ENCODE data around the gene IL21R. TPM values are rescaled to one million over a fixed set of nuclear protein-coding genes. Genes with fewer than 3 reads are reported as not detected.

The IL21R gene
- total and polyA plus RNA-seq, 11 donors, result 0.04 to 6.0 (median 0.26) TPM; not detected in 1

DNA sequence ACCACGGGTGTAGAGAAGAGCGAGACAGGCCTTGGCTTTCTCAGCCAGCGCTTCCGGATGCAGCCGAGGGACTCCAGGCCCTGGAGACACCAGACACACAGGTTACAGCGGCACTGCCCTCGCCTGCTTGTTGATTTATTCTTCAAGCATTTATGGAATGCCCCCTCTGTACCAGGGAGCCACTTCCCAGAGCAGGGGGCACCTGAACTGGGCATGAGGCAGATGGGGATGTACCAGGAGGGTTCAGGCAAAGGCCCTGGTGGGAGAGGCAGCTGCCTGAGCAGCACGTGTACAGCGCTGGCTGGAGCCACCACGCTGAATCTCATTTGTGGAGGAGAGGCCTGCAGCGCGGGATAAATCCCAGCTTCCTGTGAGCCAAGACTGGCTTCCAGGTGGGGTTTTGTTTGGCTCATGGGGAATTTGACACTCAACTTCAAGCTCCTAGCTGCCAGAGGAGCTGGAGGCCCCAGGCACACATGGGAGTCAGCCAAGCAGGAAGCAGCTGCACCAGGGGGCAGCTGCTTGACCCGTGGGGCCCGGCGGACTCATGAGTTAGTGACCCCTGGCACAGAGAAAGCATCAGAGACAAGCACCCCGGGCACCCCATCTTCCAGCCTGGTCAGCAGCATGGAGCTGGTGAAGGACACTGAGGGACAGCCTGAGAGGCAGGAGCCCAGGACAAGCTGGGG lies 59.7 kb downstream of the IL21R start:
- DNase-seq, result peak in 1 of 5 donors; percentile 39
- 50 to 72% (median 65%) methylated on average over 9 to 16 of the region's 16 CpGs for WGBS, 4 donors
- intact Hi-C loops (cut with DNase I), result loop anchor here in 1 of 10 donors (10.0 kb wide), 1 partner anchor 63 kb away; no protein-coding TSS in a partner anchor
- no peak overlapping the region for H3K4me3 ChIP-seq
- TF ChIP-seq POLR2A (IDR thresholded peaks at IDR 0.05), result no peak
- TF ChIP-seq, protein P1, sequence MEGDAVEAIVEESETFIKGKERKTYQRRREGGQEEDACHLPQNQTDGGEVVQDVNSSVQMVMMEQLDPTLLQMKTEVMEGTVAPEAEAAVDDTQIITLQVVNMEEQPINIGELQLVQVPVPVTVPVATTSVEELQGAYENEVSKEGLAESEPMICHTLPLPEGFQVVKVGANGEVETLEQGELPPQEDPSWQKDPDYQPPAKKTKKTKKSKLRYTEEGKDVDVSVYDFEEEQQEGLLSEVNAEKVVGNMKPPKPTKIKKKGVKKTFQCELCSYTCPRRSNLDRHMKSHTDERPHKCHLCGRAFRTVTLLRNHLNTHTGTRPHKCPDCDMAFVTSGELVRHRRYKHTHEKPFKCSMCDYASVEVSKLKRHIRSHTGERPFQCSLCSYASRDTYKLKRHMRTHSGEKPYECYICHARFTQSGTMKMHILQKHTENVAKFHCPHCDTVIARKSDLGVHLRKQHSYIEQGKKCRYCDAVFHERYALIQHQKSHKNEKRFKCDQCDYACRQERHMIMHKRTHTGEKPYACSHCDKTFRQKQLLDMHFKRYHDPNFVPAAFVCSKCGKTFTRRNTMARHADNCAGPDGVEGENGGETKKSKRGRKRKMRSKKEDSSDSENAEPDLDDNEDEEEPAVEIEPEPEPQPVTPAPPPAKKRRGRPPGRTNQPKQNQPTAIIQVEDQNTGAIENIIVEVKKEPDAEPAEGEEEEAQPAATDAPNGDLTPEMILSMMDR (IDR thresholded peaks at IDR 0.05), result no peak
- H3K27me3 ChIP-seq, result no peaks in the 10 kb centered on the region
- H3K4me1 ChIP-seq, result peaks cover 0 to 35% (median 20%) of the 10 kb centered on the region in 12 donors
- H3K27ac ChIP-seq, result peak overlapping the region in 4 of 12 donors; percentile 36 to 73 (median 56)
- H3K36me3 ChIP-seq, result peaks cover 0 to 77% (median 69%) of the 10 kb centered on the region in 9 donors
- no peaks in the 10 kb centered on the region for H3K9me3 ChIP-seq
- no peak for ATAC-seq

GRCh38 chr16:27462200-27462845 lies 60.3 kb downstream of the IL21R start:
- 90 to 93% (median 91%) methylated on average over 6 to 18 of the region's 18 CpGs for WGBS, 4 donors
- Histone ChIP-seq H3K4me1 (peaks cover 0 to 28% (median 20%) of the 10 kb centered on the region in 12 donors), H3K27ac (no peak overlapping the region), H3K27me3 (no peaks in the 10 kb centered on the region), H3K9me3 (no peaks in the 10 kb centered on the region), H3K4me3 (no peak overlapping the region), H3K36me3 (peaks cover 0 to 84% (median 76%) of the 10 kb centered on the region in 9 donors)
- TF ChIP-seq POLR2A (IDR thresholded peaks at IDR 0.05), result no peak
- TF ChIP-seq, protein P1 (IDR thresholded peaks at IDR 0.05), result no peak
- intact Hi-C loops (cut with DNase I), result loop anchor here in 1 of 10 donors (10.0 kb wide), 1 partner anchor 62 kb away; no protein-coding TSS in a partner anchor
- DNase-seq (peak in 1 of 5 donors; percentile 54), ATAC-seq (no peak)

GRCh38 chr16:27462846-27463682 lies 61.1 kb downstream of the IL21R start:
- WGBS, 4 donors, result 91 to 99% (median 93%) methylated on average over 14 to 24 of the region's 24 CpGs
- intact Hi-C loops (cut with DNase I), result loop anchor here in 1 of 10 donors (10.0 kb wide), 1 partner anchor 62 kb away; no protein-coding TSS in a partner anchor
- peak overlapping the region in 1 of 12 donors; percentile 23 for H3K4me3 ChIP-seq
- TF ChIP-seq, protein P1 (IDR thresholded peaks at IDR 0.05), result no peak
- TF ChIP-seq POLR2A (IDR thresholded peaks at IDR 0.05), result no peak
- H3K9me3 ChIP-seq, result no peaks in the 10 kb centered on the region
- ATAC-seq (peak in 1 of 4 donors; percentile 6), DNase-seq (peak in 1 of 5 donors; percentile 54)
- peak overlapping the region in 1 of 12 donors; percentile 69 for H3K27ac ChIP-seq
- no peaks in the 10 kb centered on the region for H3K27me3 ChIP-seq
- H3K4me1 ChIP-seq, result peaks cover 0 to 27% (median 20%) of the 10 kb centered on the region in 12 donors
- peaks cover 0 to 91% (median 83%) of the 10 kb centered on the region in 9 donors for H3K36me3 ChIP-seq

Data from heart left ventricle (tissue), 16 donors.